HepG2 (cell line): ENCODE results near the gene C1QB. TPM values are rescaled to one million over a fixed set of nuclear protein-coding genes. Genes with fewer than 3 reads are reported as not detected.

Experiments
- BCL6 ChIP-seq: IDR thresholded peaks from 2 replicates; pipeline ENCODE4 v1.6.1; 2016; ENCODE audit warnings: missing genetic modification reagents, missing compliant biosample characterization
- RNF2 ChIP-seq: fragments of 450-650 bp; conservative IDR thresholded peaks from 2 replicates; pipeline ENCODE4 v1.6.1; 2016; ENCODE audit warnings: low read depth
- U2AF2 ChIP-seq: fragments of 200-400 bp; formaldehyde crosslinking; IDR thresholded peaks from 2 replicates; pipeline ENCODE4 v1.6.1; 2017; ENCODE audit warnings: low read depth, mild to moderate bottlenecking, low read length
- ZNF7 ChIP-seq: IDR thresholded peaks from 2 replicates; pipeline ENCODE4 v1.6.1; 2016; ENCODE audit warnings: missing biosample characterization, missing genetic modification reagents
- polyA plus RNA-seq, 8 experiments: library from polyadenylated mRNA; depleted of rRNA in 3 of 8; stranded (reverse) in 7 of 8; unstranded in 1 of 8; fragments of >200 nt; fragmentation: Illumina TruSeq in 4 of 8; extraction: Trizol in 4 of 8; gene quantifications; 2 replicates each; pipeline versions ENCODE4 v1.2.1 to v1.2.3, GENCODE V29; 2011 to 2016; ENCODE audit warnings: low read depth in 4 of 8, missing spikeins in 1 of 8, mixed read lengths in 1 of 8; ENCODE audit not compliant: insufficient read depth in 1 of 8
- total RNA-seq, 5 experiments: library from RNA; depleted of rRNA; stranded (reverse); fragments of >200 nt; fragmentation: Illumina TruSeq; extraction: Trizol; gene quantifications; 2 replicates each; pipeline ENCODE4 v1.2.3, GENCODE V29; 2016; ENCODE audit warnings: low read depth in 1 of 5
- TF ChIP-seq, protein P1 (sequence below): sonication (generic); formaldehyde crosslinking; IDR thresholded peaks from 2 replicates; pipeline ENCODE4 v1.8.1; 2022; ENCODE audit warnings: low read depth, mild to moderate bottlenecking, missing genetic modification reagents
- TF ChIP-seq, protein P2 (sequence below): sonication (generic); formaldehyde crosslinking; IDR thresholded peaks from 2 replicates; pipeline ENCODE4 v1.5.1; 2020; ENCODE audit warnings: missing genetic modification reagents, mild to moderate bottlenecking, borderline replicate concordance
- TF ChIP-seq, protein P3 (sequence below), 2 experiments: sonication (generic) in 1 of 2; formaldehyde crosslinking in 1 of 2; IDR thresholded peaks; 2 replicates each; pipeline versions ENCODE4 v1.4.0 to v1.6.1; 2016 to 2020; ENCODE audit warnings: borderline replicate concordance in 1 of 2, low read depth in 1 of 2, mild to moderate bottlenecking in 1 of 2, missing genetic modification reagents in 1 of 2
- TF ChIP-seq, protein P4 (sequence below): sonication (generic); formaldehyde crosslinking; IDR thresholded peaks from 2 replicates; pipeline ENCODE4 v1.4.0; 2020; ENCODE audit warnings: missing genetic modification reagents

C1QB gene
- total and polyA plus RNA-seq, 2 of the 13 experiments (the other 11 are each of a cell fraction or from before 2014, with no cell fraction given) = not detected

DNA sequence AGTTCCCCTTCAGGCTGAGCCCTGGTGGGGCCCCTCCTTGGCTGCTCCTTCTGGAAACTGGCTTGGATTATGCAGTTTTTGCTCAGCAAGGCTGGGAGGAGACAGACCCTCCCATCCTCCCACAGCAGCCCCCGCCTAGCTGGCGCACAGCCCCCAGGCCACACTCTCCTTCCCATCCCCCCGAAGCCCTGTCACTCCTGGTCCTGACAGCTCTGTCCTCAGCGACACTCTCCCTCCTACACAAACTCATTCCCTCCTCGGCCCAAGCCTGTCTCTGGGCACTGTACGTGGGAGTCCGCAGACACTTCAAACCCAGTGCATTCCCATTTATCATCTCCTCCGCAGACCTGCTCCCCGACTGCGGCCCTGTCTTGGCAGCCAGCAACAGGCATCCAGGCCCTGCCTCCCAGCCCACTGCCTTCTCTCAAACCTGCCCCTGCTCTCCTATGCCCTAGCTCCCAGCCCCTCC, 32.6 kb downstream of the C1QB start (continued):
- TF ChIP-seq, protein P1, sequence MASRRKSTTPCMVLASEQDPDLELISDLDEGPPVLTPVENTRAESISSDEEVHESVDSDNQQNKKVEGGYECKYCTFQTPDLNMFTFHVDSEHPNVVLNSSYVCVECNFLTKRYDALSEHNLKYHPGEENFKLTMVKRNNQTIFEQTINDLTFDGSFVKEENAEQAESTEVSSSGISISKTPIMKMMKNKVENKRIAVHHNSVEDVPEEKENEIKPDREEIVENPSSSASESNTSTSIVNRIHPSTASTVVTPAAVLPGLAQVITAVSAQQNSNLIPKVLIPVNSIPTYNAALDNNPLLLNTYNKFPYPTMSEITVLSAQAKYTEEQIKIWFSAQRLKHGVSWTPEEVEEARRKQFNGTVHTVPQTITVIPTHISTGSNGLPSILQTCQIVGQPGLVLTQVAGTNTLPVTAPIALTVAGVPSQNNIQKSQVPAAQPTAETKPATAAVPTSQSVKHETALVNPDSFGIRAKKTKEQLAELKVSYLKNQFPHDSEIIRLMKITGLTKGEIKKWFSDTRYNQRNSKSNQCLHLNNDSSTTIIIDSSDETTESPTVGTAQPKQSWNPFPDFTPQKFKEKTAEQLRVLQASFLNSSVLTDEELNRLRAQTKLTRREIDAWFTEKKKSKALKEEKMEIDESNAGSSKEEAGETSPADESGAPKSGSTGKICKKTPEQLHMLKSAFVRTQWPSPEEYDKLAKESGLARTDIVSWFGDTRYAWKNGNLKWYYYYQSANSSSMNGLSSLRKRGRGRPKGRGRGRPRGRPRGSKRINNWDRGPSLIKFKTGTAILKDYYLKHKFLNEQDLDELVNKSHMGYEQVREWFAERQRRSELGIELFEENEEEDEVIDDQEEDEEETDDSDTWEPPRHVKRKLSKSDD (CRISPR knock-in tag) = no peak
- TF ChIP-seq, protein P2, sequence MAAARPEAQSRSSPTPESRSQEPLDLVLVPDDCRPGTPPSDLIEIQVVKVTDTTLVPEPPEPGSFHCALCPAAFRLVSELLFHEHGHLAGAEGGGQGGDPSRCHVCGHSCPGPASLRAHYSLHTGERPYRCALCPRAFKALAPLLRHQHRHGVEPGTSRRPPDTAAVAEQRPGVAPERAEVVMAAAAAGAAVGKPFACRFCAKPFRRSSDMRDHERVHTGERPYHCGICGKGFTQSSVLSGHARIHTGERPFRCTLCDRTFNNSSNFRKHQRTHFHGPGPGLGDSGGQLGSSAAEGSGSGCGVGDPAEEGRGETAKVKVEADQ (CRISPR knock-in tag) = no peak
- TF ChIP-seq BCL6 (CRISPR knock-in tag) (no peak), U2AF2 (no peak), ZNF7 (no peak), RNF2 (no peak)
- TF ChIP-seq, protein P3, sequence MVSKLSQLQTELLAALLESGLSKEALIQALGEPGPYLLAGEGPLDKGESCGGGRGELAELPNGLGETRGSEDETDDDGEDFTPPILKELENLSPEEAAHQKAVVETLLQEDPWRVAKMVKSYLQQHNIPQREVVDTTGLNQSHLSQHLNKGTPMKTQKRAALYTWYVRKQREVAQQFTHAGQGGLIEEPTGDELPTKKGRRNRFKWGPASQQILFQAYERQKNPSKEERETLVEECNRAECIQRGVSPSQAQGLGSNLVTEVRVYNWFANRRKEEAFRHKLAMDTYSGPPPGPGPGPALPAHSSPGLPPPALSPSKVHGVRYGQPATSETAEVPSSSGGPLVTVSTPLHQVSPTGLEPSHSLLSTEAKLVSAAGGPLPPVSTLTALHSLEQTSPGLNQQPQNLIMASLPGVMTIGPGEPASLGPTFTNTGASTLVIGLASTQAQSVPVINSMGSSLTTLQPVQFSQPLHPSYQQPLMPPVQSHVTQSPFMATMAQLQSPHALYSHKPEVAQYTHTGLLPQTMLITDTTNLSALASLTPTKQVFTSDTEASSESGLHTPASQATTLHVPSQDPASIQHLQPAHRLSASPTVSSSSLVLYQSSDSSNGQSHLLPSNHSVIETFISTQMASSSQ (IDR thresholded peaks at IDR 0.05; ENCODE audit: low read depth) = no peak
- TF ChIP-seq, protein P3 (CRISPR knock-in tag; IDR thresholded peaks at IDR 0.05; ENCODE audit: borderline replicate concordance) = no peak
- TF ChIP-seq, protein P4, sequence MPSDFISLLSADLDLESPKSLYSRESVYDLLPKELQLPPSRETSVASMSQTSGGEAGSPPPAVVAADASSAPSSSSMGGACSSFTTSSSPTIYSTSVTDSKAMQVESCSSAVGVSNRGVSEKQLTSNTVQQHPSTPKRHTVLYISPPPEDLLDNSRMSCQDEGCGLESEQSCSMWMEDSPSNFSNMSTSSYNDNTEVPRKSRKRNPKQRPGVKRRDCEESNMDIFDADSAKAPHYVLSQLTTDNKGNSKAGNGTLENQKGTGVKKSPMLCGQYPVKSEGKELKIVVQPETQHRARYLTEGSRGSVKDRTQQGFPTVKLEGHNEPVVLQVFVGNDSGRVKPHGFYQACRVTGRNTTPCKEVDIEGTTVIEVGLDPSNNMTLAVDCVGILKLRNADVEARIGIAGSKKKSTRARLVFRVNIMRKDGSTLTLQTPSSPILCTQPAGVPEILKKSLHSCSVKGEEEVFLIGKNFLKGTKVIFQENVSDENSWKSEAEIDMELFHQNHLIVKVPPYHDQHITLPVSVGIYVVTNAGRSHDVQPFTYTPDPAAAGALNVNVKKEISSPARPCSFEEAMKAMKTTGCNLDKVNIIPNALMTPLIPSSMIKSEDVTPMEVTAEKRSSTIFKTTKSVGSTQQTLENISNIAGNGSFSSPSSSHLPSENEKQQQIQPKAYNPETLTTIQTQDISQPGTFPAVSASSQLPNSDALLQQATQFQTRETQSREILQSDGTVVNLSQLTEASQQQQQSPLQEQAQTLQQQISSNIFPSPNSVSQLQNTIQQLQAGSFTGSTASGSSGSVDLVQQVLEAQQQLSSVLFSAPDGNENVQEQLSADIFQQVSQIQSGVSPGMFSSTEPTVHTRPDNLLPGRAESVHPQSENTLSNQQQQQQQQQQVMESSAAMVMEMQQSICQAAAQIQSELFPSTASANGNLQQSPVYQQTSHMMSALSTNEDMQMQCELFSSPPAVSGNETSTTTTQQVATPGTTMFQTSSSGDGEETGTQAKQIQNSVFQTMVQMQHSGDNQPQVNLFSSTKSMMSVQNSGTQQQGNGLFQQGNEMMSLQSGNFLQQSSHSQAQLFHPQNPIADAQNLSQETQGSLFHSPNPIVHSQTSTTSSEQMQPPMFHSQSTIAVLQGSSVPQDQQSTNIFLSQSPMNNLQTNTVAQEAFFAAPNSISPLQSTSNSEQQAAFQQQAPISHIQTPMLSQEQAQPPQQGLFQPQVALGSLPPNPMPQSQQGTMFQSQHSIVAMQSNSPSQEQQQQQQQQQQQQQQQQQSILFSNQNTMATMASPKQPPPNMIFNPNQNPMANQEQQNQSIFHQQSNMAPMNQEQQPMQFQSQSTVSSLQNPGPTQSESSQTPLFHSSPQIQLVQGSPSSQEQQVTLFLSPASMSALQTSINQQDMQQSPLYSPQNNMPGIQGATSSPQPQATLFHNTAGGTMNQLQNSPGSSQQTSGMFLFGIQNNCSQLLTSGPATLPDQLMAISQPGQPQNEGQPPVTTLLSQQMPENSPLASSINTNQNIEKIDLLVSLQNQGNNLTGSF = no peak
